ENCODE measurements around the gene SSX1. TPM values are rescaled to one million over a fixed set of nuclear protein-coding genes. Genes with fewer than 3 reads are reported as not detected.
"Not testable (repeated sequence)": the region's sequence is repeated elsewhere in the genome, so short reads cannot be mapped to it uniquely, and the experiment has no call there.

The SSX1 gene, protein sequence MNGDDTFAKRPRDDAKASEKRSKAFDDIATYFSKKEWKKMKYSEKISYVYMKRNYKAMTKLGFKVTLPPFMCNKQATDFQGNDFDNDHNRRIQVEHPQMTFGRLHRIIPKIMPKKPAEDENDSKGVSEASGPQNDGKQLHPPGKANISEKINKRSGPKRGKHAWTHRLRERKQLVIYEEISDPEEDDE
- total RNA-seq = not detected
- 0 reads per million in 2 donors for total RNA-seq

DNA sequence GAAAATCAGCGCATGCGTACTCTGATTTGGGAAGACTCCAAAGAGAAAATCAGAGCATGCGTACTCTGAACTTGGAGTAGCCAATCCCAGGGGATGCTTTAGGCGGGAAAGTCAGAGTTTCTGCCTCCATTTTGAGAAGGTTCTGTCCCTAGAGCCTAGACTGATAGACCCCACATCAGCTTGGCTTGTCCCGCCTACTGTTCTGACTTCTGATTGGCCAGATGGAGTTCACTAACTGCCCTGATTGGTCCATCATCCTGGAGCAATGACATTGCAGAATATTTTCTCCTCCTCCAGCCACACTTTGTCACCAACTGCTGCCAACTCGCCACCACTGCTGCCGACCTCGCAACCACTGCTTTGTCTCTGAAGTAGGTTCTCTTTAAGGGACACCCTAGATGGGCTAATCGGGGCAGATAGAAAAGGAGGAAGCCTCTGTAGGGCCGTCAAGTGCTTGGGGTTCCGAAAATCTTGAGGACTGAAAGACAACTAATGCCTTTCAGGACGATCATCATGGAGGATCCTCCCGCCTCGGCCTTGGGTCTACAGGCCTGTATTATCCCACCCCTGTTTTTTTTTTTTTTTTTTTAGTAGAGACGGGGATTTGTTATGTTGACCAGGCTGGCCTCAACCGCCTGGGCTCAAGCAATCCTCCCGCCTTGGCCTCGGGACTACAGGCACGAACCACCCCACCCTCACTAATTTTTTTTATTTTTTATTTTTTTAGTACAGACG lies at the start of gene SSX1:
Gene SSX1 (plus strand): TSS at position 331 of the 735 bp plus-strand sequence. CDS start 1,850 bp downstream, outside the sequence.
- H3K9me3 ChIP-seq (ENCODE audit: control insufficient read depth, low read length, poor library complexity, severe bottlenecking); DNase-seq; H3K36me3 Mint-ChIP-seq (ENCODE audit: low read depth); ATAC-seq; H3K4me3 Mint-ChIP-seq; H3K27ac Mint-ChIP-seq; H3K27me3 Mint-ChIP-seq; H3K4me1 Mint-ChIP-seq: not testable (repeated sequence)

DNA sequence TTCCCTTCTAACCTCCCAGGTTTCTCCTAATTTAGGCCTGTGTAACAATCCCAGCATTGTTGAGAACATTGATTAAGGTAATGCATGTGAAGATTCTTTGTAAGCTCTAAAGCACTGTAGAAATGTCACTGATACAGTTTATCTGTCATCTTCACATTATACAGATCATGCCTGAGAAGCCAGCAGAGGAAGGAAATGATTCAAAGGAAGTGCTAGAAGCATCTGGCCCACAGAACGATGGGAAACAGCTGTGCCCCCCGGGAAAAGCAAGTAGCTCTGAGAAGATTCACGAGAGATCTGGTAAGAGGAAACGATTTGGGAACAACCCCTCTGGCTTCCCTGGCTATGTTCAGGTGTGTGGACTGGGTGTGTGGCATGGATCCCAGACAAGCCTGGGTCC lies 40.9 kb upstream of the SSX1 start:
- H3K27ac Mint-ChIP-seq; H3K36me3 Mint-ChIP-seq (ENCODE audit: low read depth); DNase-seq; ATAC-seq; H3K9me3 ChIP-seq (ENCODE audit: control insufficient read depth, low read length, poor library complexity, severe bottlenecking); H3K27me3 Mint-ChIP-seq; H3K4me3 Mint-ChIP-seq: not testable (repeated sequence)
- H3K4me1 Mint-ChIP-seq = peaks cover 13% of the 10 kb centered on the region

DNA sequence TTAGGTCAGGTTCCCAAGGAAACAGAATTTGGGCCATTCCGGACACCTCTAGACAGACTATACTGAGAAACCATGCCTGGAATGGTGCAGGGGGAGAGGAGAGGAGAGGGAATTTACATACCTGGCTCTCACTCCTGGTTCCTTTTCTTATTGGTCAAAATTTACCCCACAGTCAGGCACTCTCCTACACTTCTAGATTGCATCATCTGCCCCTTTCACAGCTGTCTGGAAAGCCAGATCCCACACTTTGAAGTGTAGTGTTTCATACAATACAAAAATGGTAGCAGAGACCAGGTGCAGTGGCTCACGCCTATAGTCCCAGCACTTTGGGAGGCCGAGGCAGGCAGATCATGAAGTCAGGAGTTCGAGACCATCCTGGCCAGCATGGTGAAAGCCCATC lies 31.0 kb upstream of the SSX1 start:
- DNase-seq; H3K9me3 ChIP-seq (ENCODE audit: control insufficient read depth, low read length, poor library complexity, severe bottlenecking); H3K36me3 Mint-ChIP-seq (ENCODE audit: low read depth); ATAC-seq; H3K4me3 Mint-ChIP-seq; H3K27ac Mint-ChIP-seq; H3K4me1 Mint-ChIP-seq; H3K27me3 Mint-ChIP-seq: not testable (repeated sequence)

DNA sequence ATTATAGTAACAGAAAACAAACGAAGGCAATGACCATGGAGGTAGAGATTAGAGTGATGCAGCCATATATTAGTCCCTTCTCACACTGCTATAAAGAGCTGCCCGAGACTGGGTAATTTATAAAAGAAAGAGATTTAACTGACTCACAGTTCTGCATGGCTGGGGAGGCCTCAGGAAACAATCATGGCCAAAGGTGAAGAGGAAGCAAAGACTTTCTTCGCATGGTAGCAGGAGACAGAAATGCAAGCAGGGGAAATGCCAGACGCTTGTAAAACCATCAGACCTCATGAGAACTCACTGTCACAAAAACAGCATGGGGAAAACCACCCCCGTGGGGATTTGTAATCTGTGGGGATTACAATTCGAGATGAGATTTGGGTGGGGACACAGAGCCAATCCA lies 2.2 kb upstream of the SSX1 start:
- not testable (repeated sequence) for ATAC-seq; H3K4me3 Mint-ChIP-seq; H3K27me3 Mint-ChIP-seq; H3K36me3 Mint-ChIP-seq (ENCODE audit: low read depth); DNase-seq; H3K4me1 Mint-ChIP-seq; H3K27ac Mint-ChIP-seq; H3K9me3 ChIP-seq (ENCODE audit: control insufficient read depth, low read length, poor library complexity, severe bottlenecking)

DNA sequence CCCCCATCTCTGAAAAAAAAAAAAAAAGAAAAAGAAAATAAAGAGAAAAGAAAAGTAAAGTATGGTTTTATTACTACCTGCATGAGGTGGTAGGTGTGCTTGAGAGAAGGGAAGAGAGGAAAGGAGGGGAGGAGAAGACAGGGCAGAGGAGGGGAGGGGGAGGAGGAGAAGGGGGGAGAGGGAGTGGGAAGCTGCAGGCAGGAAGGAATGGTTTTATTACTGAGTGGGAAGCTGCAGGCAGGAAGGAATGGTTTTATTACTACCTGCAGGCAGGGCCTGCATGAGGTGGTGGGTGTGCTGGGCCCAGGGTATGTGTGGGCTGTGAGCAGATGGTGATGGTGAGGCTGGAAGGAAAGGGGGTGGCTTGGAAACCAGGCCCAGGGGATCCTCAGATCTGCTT lies 19.2 kb downstream of the SSX1 start:
- not testable (repeated sequence) for H3K4me3 Mint-ChIP-seq; H3K36me3 Mint-ChIP-seq (ENCODE audit: low read depth); H3K27ac Mint-ChIP-seq; H3K9me3 ChIP-seq (ENCODE audit: control insufficient read depth, low read length, poor library complexity, severe bottlenecking); DNase-seq; H3K4me1 Mint-ChIP-seq; ATAC-seq; H3K27me3 Mint-ChIP-seq

DNA sequence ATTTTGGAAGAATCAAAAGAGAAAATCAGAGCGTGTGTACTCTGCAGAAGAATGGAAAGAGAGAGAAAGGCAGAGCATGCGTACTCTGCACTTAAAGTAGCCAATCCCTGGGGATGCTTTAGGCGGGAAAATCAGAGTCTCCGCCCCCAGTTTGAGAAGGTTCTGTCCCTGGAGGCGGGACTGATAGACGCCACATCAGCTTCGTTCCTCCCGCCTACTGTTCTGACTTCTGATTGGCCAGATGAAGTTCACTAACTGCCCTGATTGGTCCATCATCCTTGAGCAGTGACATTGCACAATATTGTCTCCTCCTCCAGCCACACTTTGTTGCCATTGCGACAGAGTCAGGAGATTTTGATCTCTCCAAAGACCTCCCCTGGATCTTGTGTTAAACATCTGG lies 23.8 kb downstream of the SSX1 start:
- Mint-ChIP-seq H3K27me3 (no peaks in the 10 kb centered on the region), H3K4me3 (no peak overlapping the region), H3K4me1 (no peaks in the 10 kb centered on the region), H3K36me3 (ENCODE audit: low read depth) (no peaks in the 10 kb centered on the region), H3K27ac (no peak overlapping the region)
- ATAC-seq (no peak), DNase-seq (no peak)
- H3K9me3 ChIP-seq (ENCODE audit: control insufficient read depth, low read length, poor library complexity, severe bottlenecking) = no peaks in the 10 kb centered on the region

DNA sequence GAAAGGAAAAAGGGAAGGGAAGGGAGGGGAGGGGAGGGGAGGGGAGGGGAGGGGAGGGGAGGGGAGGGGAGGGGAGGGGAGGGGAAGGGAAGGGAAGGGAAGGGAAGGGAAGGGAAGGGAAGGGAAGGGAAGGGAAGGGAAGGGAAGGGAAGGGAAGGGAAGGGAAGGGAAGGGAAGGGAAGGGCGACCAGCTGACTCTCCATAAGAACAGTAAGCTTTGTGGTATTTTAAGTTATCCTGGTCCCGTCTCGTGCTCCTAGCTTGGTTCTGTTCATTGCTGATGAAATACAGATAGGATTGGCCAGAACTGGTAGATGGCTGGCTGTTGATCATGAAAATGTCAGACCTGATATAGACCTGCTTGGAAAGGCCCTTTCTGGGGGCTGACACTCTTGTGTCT lies 25.5 kb downstream of the SSX1 start:
- H3K4me1 Mint-ChIP-seq; H3K9me3 ChIP-seq (ENCODE audit: control insufficient read depth, low read length, poor library complexity, severe bottlenecking); ATAC-seq; H3K4me3 Mint-ChIP-seq; H3K27ac Mint-ChIP-seq; H3K36me3 Mint-ChIP-seq (ENCODE audit: low read depth); DNase-seq; H3K27me3 Mint-ChIP-seq: not testable (repeated sequence)

DNA sequence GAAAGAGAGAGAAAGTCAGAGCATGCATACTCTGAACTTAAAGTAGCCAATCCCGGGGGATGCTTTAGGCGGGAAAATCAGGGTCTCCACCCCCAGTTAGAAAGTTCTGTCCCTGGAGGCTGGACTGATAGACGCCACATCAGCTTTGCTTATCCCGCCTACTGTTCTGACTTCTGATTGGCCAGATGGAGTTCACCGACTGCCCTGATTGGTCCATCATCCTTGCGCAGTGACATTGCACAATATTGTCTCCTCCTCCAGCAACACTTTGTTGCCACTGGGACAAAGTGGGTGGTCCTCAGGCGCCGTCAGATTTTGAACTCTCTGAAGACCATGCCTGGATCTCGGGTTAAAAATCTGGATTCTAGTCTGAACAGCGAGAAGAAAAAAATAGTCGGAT lies 51.0 kb downstream of the SSX1 start:
- Mint-ChIP-seq H3K36me3 (ENCODE audit: low read depth) (no peaks in the 10 kb centered on the region), H3K27ac (no peak overlapping the region), H3K4me1 (no peaks in the 10 kb centered on the region), H3K4me3 (no peak overlapping the region), H3K27me3 (peaks cover 11% of the 10 kb centered on the region)
- H3K9me3 ChIP-seq (ENCODE audit: control insufficient read depth, low read length, poor library complexity, severe bottlenecking) = no peaks in the 10 kb centered on the region
- DNase-seq = no peak
- ATAC-seq = no peak

DNA sequence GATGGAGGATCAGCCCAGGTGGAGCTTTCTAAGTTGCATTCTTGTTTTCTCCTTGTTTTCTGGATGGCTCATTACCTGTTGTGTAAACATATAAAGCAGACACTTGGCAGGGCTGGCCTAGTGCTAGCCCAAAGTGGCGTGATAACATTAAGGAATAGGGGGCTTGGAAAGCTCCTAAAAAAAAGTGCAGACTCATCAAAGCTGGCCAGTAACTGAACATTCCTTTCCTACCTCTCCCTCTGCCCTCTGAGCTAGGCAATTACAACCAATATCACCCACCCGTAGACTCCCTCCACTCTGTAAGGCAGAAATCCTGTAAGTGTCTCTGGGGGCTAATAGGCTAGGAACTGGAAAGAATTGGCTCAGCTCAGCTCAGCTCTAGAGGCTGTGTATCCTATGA lies 58.8 kb downstream of the SSX1 start:
- DNase-seq; H3K4me1 Mint-ChIP-seq; H3K36me3 Mint-ChIP-seq (ENCODE audit: low read depth); H3K27ac Mint-ChIP-seq; H3K9me3 ChIP-seq (ENCODE audit: control insufficient read depth, low read length, poor library complexity, severe bottlenecking); H3K27me3 Mint-ChIP-seq; H3K4me3 Mint-ChIP-seq; ATAC-seq: not testable (repeated sequence)

Other genes starting within 250 kb of the SSX1 start
- not detected for gene SPACA5, start 248.4 kb upstream of the SSX1 start, total RNA-seq
- 1 to 10 TPM; 1.3 to 2.1 TPM for gene ZNF630, start 183.8 kb upstream of the SSX1 start, total RNA-seq
- gene SPACA5B, start 124.8 kb upstream of the SSX1 start, total RNA-seq = not detected
- not detected for gene SSX5, start 58.6 kb upstream of the SSX1 start, total RNA-seq
- not detected for gene SSX3, start 101.3 kb downstream of the SSX1 start, total RNA-seq
- gene SSX4, start 128.1 kb downstream of the SSX1 start, total RNA-seq = not detected
- not detected for gene SSX4B, start 156.6 kb downstream of the SSX1 start, total RNA-seq
- gene SLC38A5, start 214.9 kb downstream of the SSX1 start, total RNA-seq = 10 to 100 TPM; 25.2 to 27.7 TPM
- gene FTSJ1, start 220.8 kb downstream of the SSX1 start, total RNA-seq = 10 to 100 TPM; 59.9 to 70.1 TPM